ENCODE results near the gene CLSTN2.
"Not testable (repeated sequence)": the region's sequence is repeated elsewhere in the genome, so short reads cannot be mapped to it uniquely, and the experiment has no call there.

The CLSTN2 gene

DNA sequence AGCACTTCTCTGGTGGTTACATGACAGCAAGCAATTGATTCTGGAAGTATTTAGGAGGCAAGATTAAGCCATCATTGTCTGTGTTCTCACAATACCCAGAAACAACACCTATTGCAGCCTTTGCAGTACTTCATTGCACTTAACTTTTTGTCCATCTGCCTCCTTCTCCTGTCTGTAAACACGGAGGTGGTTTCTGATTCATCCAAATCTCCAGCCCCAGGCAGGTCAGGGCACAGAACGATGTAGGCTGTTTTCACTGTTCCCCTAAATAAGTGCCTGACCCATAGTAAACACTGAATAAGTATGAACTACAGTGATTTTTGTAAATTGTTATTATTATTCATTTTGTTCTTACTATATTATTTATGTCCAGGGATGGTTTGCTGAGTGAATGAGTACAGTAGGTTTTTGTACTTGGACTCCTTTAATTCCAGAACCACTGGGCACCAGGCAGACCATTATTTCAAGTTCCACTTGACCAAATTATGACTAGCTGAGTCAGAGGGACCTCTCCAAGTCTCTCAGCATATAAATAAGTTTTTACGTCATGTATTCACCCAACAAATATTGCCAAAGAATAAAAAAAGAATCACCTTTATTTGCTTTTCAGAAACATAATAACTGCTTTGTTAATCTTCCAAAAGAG is 459.6 kb downstream of the CLSTN2 start:
- DNase-seq = no peak

- no peak for DNase-seq
Measured at GRCh38 chr3:140395134-140396075, 460.4 kb downstream of the CLSTN2 start.

DNA sequence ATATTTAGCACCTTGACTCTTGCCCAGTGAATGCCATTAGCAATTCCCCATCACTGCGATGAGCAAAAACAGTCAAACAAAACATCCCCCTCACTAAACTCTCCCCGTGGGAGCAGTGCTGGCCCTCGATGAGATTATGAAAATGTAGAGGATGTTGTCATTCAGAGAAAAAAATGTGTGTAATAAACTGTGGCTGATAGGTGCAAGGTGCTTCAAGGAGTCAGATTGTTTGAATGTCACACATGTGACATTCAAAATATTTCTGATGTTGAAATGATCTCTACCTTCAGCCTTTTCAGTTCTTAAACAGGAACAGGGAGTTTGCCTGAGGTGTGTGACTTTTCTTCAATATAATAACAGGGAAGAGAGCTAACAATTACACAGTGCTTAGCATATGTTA is 461.1 kb downstream of the CLSTN2 start:
- no peak for DNase-seq

GRCh38 chr3:140397847-140398246 is 462.9 kb downstream of the CLSTN2 start:
- no peak for DNase-seq

DNA sequence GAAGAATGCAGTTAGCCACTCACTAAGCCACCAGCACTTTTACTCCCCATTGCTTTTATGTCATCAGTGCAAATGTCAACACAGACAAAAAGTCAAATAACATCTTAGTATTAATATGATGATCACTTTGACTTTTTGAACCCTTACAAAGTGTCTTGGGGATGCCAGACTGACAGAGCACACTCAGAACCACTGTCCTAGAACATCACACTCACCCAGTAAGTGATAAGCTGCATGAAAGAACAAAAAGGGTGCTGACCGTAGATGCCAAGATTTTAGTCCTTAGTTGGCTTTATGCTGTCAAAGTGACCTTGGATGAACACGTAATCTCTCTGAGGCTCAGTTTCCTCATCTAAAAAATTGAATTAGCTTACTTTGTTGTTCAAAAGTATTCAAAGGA is 463.4 kb downstream of the CLSTN2 start:
- DNase-seq = no peak

DNA sequence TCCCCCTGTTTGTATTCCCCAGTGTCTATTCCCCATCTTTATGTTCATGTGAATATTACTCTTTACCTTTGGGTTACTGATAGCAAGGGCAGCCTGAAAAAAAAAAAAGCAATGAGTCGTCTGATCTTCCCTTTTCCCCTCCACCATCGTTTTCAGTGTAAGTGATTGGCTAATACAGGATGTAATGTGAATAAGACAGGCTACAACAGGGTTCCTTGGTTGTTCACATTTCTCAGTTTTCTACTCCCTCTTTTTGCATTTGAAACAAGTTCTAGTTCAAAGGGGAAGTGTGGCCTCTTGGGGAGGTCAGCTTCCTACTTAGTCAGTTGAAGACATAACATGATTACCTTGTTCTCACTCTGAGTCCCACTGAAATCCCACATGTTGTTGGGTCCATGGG is 464.9 kb downstream of the CLSTN2 start:
- no peak for DNase-seq

DNA sequence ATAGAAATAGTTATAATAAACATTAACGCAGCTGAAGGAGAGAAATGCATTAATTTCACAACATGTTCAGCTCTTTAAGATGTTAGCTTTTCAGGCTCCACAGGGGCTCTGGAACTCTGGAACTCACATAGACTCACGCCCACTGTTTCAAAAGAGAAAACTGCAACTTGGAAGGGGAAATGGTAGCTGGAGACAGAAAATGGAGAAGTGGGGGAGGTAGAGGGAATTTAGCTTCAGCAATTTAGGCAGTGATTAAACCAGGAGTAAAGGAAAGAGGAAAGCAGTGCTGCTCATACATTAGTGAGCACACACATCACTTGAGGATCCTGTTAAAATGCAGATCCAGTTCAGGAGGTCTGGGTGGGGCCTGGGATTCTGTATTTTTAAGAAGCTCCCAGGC is 468.1 kb downstream of the CLSTN2 start:
- DNase-seq = no peak

GRCh38 chr3:140403608-140404007 is 468.6 kb downstream of the CLSTN2 start:
- no peak for DNase-seq

GRCh38 chr3:140406655-140407054 is 471.7 kb downstream of the CLSTN2 start:
- no peak for DNase-seq

- no peak for DNase-seq
Measured at GRCh38 chr3:140408252-140408651, 473.3 kb downstream of the CLSTN2 start.

- no peak for DNase-seq
Measured at GRCh38 chr3:140416666-140417065, 481.7 kb downstream of the CLSTN2 start.

GRCh38 chr3:140420621-140421357 is 485.8 kb downstream of the CLSTN2 start:
- DNase-seq = no peak

GRCh38 chr3:140421884-140422283 is 486.9 kb downstream of the CLSTN2 start:
- no peak for DNase-seq

DNA sequence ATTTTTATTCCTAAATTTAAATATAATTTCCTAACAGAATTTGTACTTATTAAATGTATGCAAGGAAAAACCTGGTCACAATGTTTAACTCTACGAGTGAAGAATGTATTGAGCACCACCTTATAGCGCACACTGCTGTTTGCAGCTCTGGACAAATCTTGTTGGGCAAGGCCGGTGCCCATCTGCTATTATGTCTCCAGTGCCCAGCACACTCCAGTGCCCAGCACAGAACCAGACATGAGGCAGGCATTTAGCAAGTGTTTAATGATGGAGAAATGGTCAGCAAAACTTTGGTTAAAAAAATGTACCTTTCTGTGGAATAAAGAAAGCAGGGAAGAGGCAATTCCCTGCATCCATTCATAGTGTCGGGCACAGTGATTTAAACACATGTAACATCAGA is 488.2 kb downstream of the CLSTN2 start:
- DNase-seq = no peak

DNA sequence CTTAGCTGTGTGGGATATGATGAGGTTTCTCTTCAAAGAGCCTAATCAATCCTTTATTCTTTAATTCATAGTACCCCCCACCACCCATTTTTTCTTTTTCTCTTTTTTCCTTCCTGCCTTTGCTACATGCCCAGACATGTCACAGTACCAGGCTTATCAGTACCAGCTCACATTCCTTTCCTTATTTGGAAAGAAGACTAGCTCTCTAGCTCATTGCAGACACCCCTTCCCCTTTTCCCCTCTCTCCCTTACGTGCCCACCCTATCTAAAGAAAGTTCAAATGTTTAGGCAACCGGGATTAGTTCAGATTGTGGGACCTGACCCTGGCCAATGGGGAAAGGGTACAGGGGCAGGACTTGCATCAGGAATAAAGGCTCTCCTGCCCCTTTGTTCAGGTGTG is 488.6 kb downstream of the CLSTN2 start:
- DNase-seq = not testable (repeated sequence)

DNA sequence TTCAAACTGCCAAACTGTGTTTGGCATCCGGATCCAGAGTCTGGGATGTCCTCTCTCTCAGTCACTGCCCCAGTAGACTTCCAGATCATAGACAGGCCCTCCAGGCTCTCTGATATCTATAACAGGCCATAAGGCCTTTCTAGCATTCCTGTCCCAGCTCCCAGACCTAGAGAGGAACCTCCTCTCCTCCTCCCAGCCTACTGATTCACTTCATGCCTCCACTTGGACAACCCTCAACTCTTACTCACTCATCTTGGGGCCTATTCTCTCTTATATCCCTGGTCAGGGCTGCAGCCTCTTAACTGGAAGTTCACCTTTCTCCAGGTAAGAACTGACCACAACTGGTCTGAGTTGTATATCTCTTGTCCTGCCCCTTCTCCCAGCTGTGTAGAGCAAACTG is 489.2 kb downstream of the CLSTN2 start:
- DNase-seq = no peak

- DNase-seq = no peak
Measured at GRCh38 chr3:140424726-140425125, 489.7 kb downstream of the CLSTN2 start.

DNA sequence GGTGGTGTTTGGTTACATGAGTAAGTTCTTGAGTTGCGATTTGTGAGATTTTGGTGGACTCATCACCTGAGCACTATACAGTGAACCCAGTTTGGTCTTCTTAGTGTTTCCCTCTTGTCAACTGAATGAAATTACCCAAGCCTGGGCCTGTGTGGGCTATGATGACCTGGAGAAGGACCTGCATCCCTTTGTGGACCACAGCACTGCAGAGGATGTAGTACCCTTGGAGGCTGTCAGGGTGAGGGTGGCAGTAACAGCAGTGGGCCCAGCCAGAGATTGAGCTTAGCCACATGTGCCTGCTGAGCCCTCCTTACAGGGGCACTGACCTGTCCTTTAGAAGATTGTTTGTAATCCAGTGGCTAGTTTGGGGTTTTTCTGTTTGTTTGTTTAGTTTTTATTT is 492.8 kb downstream of the CLSTN2 start:
- DNase-seq = no peak

GRCh38 chr3:140428380-140428779 is 493.4 kb downstream of the CLSTN2 start:
- DNase-seq = no peak

GRCh38 chr3:140429791-140430190 is 494.8 kb downstream of the CLSTN2 start:
- DNase-seq = no peak

DNA sequence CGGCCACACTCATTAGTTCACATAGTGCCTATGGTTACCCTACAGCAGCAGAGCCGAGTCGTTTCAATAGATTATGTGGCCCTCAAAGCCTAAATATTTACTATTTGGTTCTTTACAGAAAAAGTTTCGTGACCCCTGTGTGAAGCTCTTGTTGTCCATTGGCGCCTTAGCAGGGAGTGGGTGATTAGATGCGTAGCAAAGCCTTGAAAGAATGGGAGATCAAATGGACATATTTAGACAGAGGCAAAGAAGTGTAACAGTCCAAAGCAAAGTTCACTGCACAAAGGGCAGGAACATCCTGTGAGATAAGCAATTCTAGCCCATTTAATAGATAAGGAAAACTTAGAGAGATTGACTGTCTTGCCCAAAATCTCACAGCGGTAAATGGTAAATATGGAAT is 495.5 kb downstream of the CLSTN2 start:
- no peak for DNase-seq

DNA sequence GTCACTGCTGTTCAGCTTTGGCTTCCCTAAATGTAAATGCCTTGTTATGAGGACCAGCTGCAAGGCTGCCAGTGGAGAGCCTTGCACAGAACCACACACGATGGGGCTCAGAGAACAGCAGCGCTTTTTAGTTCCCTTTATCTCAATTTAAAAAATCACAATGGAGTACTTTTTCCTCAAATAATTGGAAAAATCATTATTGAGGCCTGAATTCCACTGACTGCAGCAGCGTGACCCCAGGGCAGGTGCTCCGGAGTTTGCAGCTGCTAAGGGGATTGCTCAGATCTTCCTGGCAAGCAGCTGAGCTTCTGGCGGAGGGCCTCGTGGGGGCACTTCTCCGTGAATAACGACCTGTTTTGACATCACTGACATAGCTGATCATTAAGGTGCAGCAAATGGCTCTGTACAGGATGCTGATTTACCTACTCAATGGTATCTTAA is 497.3 kb downstream of the CLSTN2 start:
- DNase-seq = no peak

GRCh38 chr3:140433431-140433830 is 498.4 kb downstream of the CLSTN2 start:
- no peak for DNase-seq
